IPS-18c (cell line): Measurements from ENCODE around the gene PYHIN1.
A peak's percentile ranks its signal among the peaks of the same experiment; 100 is the strongest.

Source experiments
- H3K4me3 ChIP-seq: 2 replicates; pipeline ENCODE4 v1.7.0; 2013; ENCODE audit warnings: low read depth, mild to moderate bottlenecking, low read length, moderate library complexity; ENCODE audit not compliant: insufficient read depth
- H3K9me3 ChIP-seq: one replicate; pipeline ENCODE4 v1.6.1; 2013; ENCODE audit warnings: mild to moderate bottlenecking, low read length, moderate library complexity; ENCODE audit not compliant: control insufficient read depth, insufficient read depth

PYHIN1 gene

GRCh38 chr1:158969166-158969565, 37.8 kb downstream of the PYHIN1 start:
- no peaks in the 10 kb centered on the region for H3K9me3 ChIP-seq
- no peak overlapping the region for H3K4me3 ChIP-seq

- Histone ChIP-seq H3K4me3 (no peak overlapping the region), H3K9me3 (no peaks in the 10 kb centered on the region)
These were observed 38.5 kb downstream of the PYHIN1 start for GRCh38 chr1:158969855-158970254.

- Histone ChIP-seq H3K4me3 (no peak overlapping the region), H3K9me3 (no peaks in the 10 kb centered on the region)
These were observed 41.5 kb downstream of the PYHIN1 start for GRCh38 chr1:158972841-158973240.

- no peaks in the 10 kb centered on the region for H3K9me3 ChIP-seq
- H3K4me3 ChIP-seq: no peak overlapping the region
These were observed 44.9 kb downstream of the PYHIN1 start for GRCh38 chr1:158976219-158976618.

GRCh38 chr1:158978730-158979129, 47.4 kb downstream of the PYHIN1 start:
- H3K4me3 ChIP-seq: no peak overlapping the region
- H3K9me3 ChIP-seq: no peaks in the 10 kb centered on the region

GRCh38 chr1:158979229-158979628, 47.9 kb downstream of the PYHIN1 start:
- Histone ChIP-seq H3K9me3 (no peaks in the 10 kb centered on the region), H3K4me3 (no peak overlapping the region)

GRCh38 chr1:158983235-158983634, 51.9 kb downstream of the PYHIN1 start:
- H3K9me3 ChIP-seq: no peaks in the 10 kb centered on the region
- no peak overlapping the region for H3K4me3 ChIP-seq

- H3K9me3 ChIP-seq: no peaks in the 10 kb centered on the region
These were observed 53.0 kb downstream of the PYHIN1 start for GRCh38 chr1:158984386-158984785.

GRCh38 chr1:158989424-158989823, 58.1 kb downstream of the PYHIN1 start:
- H3K9me3 ChIP-seq: no peaks in the 10 kb centered on the region
- H3K4me3 ChIP-seq: no peak overlapping the region

More at GRCh38 chr1:158984386-158984785, 53.0 kb downstream of the PYHIN1 start:
- H3K4me3 ChIP-seq: no peak overlapping the region

- Histone ChIP-seq H3K4me3 (no peak overlapping the region), H3K9me3 (no peaks in the 10 kb centered on the region)
These were observed 61.5 kb downstream of the PYHIN1 start for GRCh38 chr1:158992787-158993312.

- Histone ChIP-seq H3K9me3 (no peaks in the 10 kb centered on the region), H3K4me3 (no peak overlapping the region)
These were observed 65.6 kb downstream of the PYHIN1 start for GRCh38 chr1:158996998-158997397.

GRCh38 chr1:158998037-158998780, 66.9 kb downstream of the PYHIN1 start:
- no peak overlapping the region for H3K4me3 ChIP-seq

GRCh38 chr1:158998781-158999161, 67.4 kb downstream of the PYHIN1 start:
- Histone ChIP-seq H3K4me3 (peak overlapping the region; percentile 9; the same call in 1 of the 2 replicates), H3K9me3 (no peaks in the 10 kb centered on the region)

More at GRCh38 chr1:158998037-158998780, 66.9 kb downstream of the PYHIN1 start:
- H3K9me3 ChIP-seq: no peaks in the 10 kb centered on the region

- Histone ChIP-seq H3K4me3 (peak overlapping the region; percentile 37; the same call in 1 of the 2 replicates), H3K9me3 (no peaks in the 10 kb centered on the region)
These were observed 68.1 kb downstream of the PYHIN1 start for GRCh38 chr1:158999316-159000069.

- Histone ChIP-seq H3K9me3 (no peaks in the 10 kb centered on the region), H3K4me3 (peak overlapping the region; percentile 37; the same call in 1 of the 2 replicates)
These were observed 68.7 kb downstream of the PYHIN1 start for GRCh38 chr1:159000070-159000409.

GRCh38 chr1:159000625-159001024, 69.3 kb downstream of the PYHIN1 start:
- Histone ChIP-seq H3K9me3 (no peaks in the 10 kb centered on the region), H3K4me3 (peak overlapping the region; percentile 37; the same call in 1 of the 2 replicates)

GRCh38 chr1:159005161-159005560, 73.8 kb downstream of the PYHIN1 start:
- Histone ChIP-seq H3K9me3 (no peaks in the 10 kb centered on the region), H3K4me3 (no peak overlapping the region)

GRCh38 chr1:159005676-159006075, 74.3 kb downstream of the PYHIN1 start:
- Histone ChIP-seq H3K4me3 (peak overlapping the region; percentile 42; the same call in 1 of the 2 replicates), H3K9me3 (no peaks in the 10 kb centered on the region)
